NB4 (cell line): ENCODE measurements around the gene P2RY14.
"Not testable (repeated sequence)": the region's sequence is repeated elsewhere in the genome, so short reads cannot be mapped to it uniquely, and the experiment has no call there.

Experiments
- DNase-seq: peaks from one replicate; pipeline ENCODE4 v3.0.0; 2010; ENCODE audit warnings: low read depth
- H3K4me3 ChIP-seq: one replicate; pipeline ENCODE4 v1.5.1; 2011; ENCODE audit warnings: mild to moderate bottlenecking, low read depth, low read length, moderate library complexity
- CTCF ChIP-seq: IDR thresholded peaks from one replicate; pipeline ENCODE4 v1.5.1; 2012; ENCODE audit warnings: low read depth, low read length
- MYC ChIP-seq: IDR thresholded peaks from 2 replicates; pipeline ENCODE4 v1.6.1; 2011; ENCODE audit warnings: low read depth, low read length
- POLR2A ChIP-seq: IDR thresholded peaks from 2 replicates; pipeline ENCODE4 v1.6.1; 2011; ENCODE audit warnings: mild to moderate bottlenecking; ENCODE audit not compliant: insufficient read length; ENCODE audit errors: extremely low read depth
- TF ChIP-seq, protein P1 (sequence below): IDR thresholded peaks from 2 replicates; pipeline ENCODE4 v1.6.1; 2011; ENCODE audit warnings: low read depth, low read length

P2RY14 gene

DNA sequence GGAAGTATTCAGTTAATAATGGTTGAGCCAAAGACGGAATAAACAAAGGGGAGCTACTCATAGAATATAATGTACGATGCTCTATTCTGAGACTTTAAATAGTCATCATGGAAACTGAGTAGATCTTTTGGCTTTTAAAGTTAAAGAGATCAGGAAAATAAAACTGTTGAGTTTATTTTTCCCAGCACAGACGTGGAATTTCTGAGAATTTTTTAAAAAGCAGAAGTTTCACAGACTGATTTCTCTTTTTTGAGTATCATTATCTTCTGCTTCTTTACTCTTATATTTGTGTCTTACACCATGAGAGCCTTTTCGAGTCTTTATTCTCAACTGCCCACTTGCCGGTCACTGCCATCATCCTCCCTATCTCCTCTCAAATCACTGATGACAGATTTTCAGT is 13.2 kb downstream of the P2RY14 start:
- TF ChIP-seq POLR2A (no peak), CTCF (no peak), MYC (no peak)
- TF ChIP-seq, protein P1, sequence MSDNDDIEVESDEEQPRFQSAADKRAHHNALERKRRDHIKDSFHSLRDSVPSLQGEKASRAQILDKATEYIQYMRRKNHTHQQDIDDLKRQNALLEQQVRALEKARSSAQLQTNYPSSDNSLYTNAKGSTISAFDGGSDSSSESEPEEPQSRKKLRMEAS = no peak
- no peak for DNase-seq
- no peak overlapping the region for H3K4me3 ChIP-seq

- no peak overlapping the region for H3K4me3 ChIP-seq
- TF ChIP-seq CTCF (no peak), MYC (no peak), POLR2A (no peak)
- TF ChIP-seq, protein P1 = no peak
- no peak for DNase-seq
Observed at GRCh38 chr3:151264605-151265004, 13.7 kb downstream of the P2RY14 start.

GRCh38 chr3:151262871-151263525 is 15.3 kb downstream of the P2RY14 start:
- no peak overlapping the region for H3K4me3 ChIP-seq
- DNase-seq = no peak
- TF ChIP-seq CTCF = no peak
- TF ChIP-seq, protein P1 = no peak
- TF ChIP-seq POLR2A = no peak
- no peak for TF ChIP-seq MYC

- no peak for DNase-seq
- no peak overlapping the region for H3K4me3 ChIP-seq
- no peak for TF ChIP-seq MYC
- no peak for TF ChIP-seq CTCF
- TF ChIP-seq, protein P1 = no peak
- TF ChIP-seq POLR2A = no peak
Observed at GRCh38 chr3:151259664-151260063, 18.7 kb downstream of the P2RY14 start.

GRCh38 chr3:151256749-151257148 is 21.6 kb downstream of the P2RY14 start:
- TF ChIP-seq, protein P1 = no peak
- TF ChIP-seq MYC = no peak
- no peak for TF ChIP-seq CTCF
- no peak for TF ChIP-seq POLR2A
- no peak overlapping the region for H3K4me3 ChIP-seq
- DNase-seq = no peak

- H3K4me3 ChIP-seq = no peak overlapping the region
- no peak for DNase-seq
- TF ChIP-seq, protein P1 = no peak
- TF ChIP-seq MYC (no peak), CTCF (no peak), POLR2A (no peak)
Observed at GRCh38 chr3:151248772-151249337, 29.5 kb downstream of the P2RY14 start.

GRCh38 chr3:151242006-151242405 is 36.3 kb downstream of the P2RY14 start:
- not testable (repeated sequence) for DNase-seq, H3K4me3 ChIP-seq
